A549 (cell line): ENCODE results near the gene PSMA3. TPM values are rescaled to one million over a fixed set of nuclear protein-coding genes. Genes with fewer than 3 reads are reported as not detected.

Source experiments
- ATAC-seq, 2 experiments: fragments of 200-7000 bp in 1 of 2; fragments of >200 bp in 1 of 2; cut with Nextera tagmentation in 1 of 2; cut with Tn5 transposase in 1 of 2; 3 replicates each; pipeline versions ENCODE4 v1.8.0 to v1.9.1; 2018 to 2020; ENCODE audit warnings: mild to moderate bottlenecking in 1 of 2, moderate library complexity in 1 of 2
- CTCF ChIA-PET: fragments of 300-600 bp; sonication (Branson Sonifier 250); formaldehyde crosslinking; extraction: SDS; loops from one replicate; lab custom pipeline; 2021; ENCODE audit warnings: antibody characterized with exemption, inconsistent platforms; lab: Yijun Ruan, JAX
- POLR2A ChIA-PET: fragments of 350-600 bp; formaldehyde crosslinking; extraction: SDS; loops from one replicate; lab custom pipeline; 2021; ENCODE audit warnings: antibody characterized with exemption, inconsistent platforms; lab: Yijun Ruan, JAX
- DNase-seq, 2 experiments: peaks; one replicate each; pipeline versions ENCODE4 v3.0.0 to v3.0.0-alpha.2; 2011 to 2016; ENCODE audit warnings: low read depth in 1 of 2, low spot score in 1 of 2
- FAIRE-seq: peaks from 2 replicates; lab custom pipeline; 2011; peaks lifted over from hg19 to GRCh38; lab: Jason Lieb, UNC
- H3K27ac ChIP-seq, 2 experiments: fragments of >200 bp; sonication (Bioruptor Twin); formaldehyde crosslinking; 3 replicates each; pipeline ENCODE4 v1.5.1; 2016 to 2017
- H3K4me1 ChIP-seq: fragments of >200 bp; sonication (Bioruptor Twin); formaldehyde crosslinking; 3 replicates; pipeline ENCODE4 v1.6.1; 2016
- H3K4me2 ChIP-seq: fragments of >200 bp; sonication (Bioruptor Twin); formaldehyde crosslinking; 3 replicates; pipeline ENCODE4 v1.6.1; 2016
- H3K4me3 ChIP-seq: fragments of >200 bp; sonication (Bioruptor Twin); formaldehyde crosslinking; 3 replicates; pipeline ENCODE4 v1.5.1; 2016
- H3K9me3 ChIP-seq: fragments of >200 bp; sonication (Bioruptor Twin); formaldehyde crosslinking; 3 replicates; pipeline ENCODE4 v1.6.1; 2016
- ATOH8 ChIP-seq: fragments of 250-450 bp; sonication (Bioruptor Pico); IDR thresholded peaks from 2 replicates; pipeline ENCODE4 v1.5.0; 2020; ENCODE audit warnings: low read depth, mild to moderate bottlenecking, moderate library complexity
- CBX2 ChIP-seq: fragments of 200-600 bp; sonication (generic); IDR thresholded peaks from 2 replicates; pipeline ENCODE4 v1.6.1; 2016; ENCODE audit warnings: low read depth, mild to moderate bottlenecking, borderline replicate concordance
- CEBPB ChIP-seq, 2 experiments: fragments of >200 bp in 1 of 2; sonication (Bioruptor Twin) in 1 of 2; formaldehyde crosslinking in 1 of 2; IDR thresholded peaks; 2 replicates each; pipeline ENCODE4 v1.6.1; 2012 to 2016
- CHD2 ChIP-seq: fragments of 150-350 bp; IDR thresholded peaks from 2 replicates; pipeline ENCODE4 v1.6.1; 2014; ENCODE audit warnings: low read length; ENCODE audit not compliant: partially characterized antibody
- EHMT2 ChIP-seq: fragments of 200-600 bp; sonication (generic); IDR thresholded peaks from 2 replicates; pipeline ENCODE4 v1.6.1; 2016; ENCODE audit warnings: antibody characterized with exemption, low read depth, mild to moderate bottlenecking, moderate library complexity
- ESRRA ChIP-seq: fragments of 150-350 bp; IDR thresholded peaks from 2 replicates; pipeline ENCODE4 v1.6.1; 2014; ENCODE audit warnings: mild to moderate bottlenecking, low read length, borderline replicate concordance
- FOSL2 ChIP-seq, 2 experiments: fragments of 450-650 bp in 1 of 2; fragments of >200 bp in 1 of 2; sonication (Bioruptor Twin) in 1 of 2; formaldehyde crosslinking; IDR thresholded peaks; 2 replicates each; pipeline versions ENCODE4 v1.5.0 to v1.6.1; 2016 to 2020; ENCODE audit warnings: mild to moderate bottlenecking in 1 of 2, moderate library complexity in 1 of 2
- HOXA7 ChIP-seq: fragments of 250-450 bp; sonication (Bioruptor Pico); IDR thresholded peaks from 2 replicates; pipeline ENCODE4 v1.5.0; 2020; ENCODE audit warnings: mild to moderate bottlenecking, moderate library complexity
- MAFK ChIP-seq: fragments of 450-650 bp; IDR thresholded peaks from 2 replicates; pipeline ENCODE4 v1.6.1; 2014; ENCODE audit not compliant: partially characterized antibody
- RAD21 ChIP-seq, 2 experiments: fragments of >200 bp in 1 of 2; sonication (Bioruptor Twin) in 1 of 2; formaldehyde crosslinking in 1 of 2; IDR thresholded peaks in 1 of 2; conservative IDR thresholded peaks in 1 of 2; 2 replicates in 1 of 2; 3 replicates in 1 of 2; pipeline ENCODE4 v1.6.1; 2012 to 2018; ENCODE audit warnings: inconsistent platforms in 1 of 2
- SMC3 ChIP-seq: fragments of >200 bp; sonication (Bioruptor Twin); formaldehyde crosslinking; IDR thresholded peaks from 3 replicates; pipeline ENCODE4 v1.6.1; 2018; ENCODE audit warnings: inconsistent platforms
- TFCP2L1 ChIP-seq: fragments of 250-450 bp; sonication (Bioruptor Pico); IDR thresholded peaks from 2 replicates; pipeline ENCODE4 v1.5.0; 2021; ENCODE audit warnings: mild to moderate bottlenecking
- TP53 ChIP-seq: fragments of 250-450 bp; sonication (Bioruptor Pico); IDR thresholded peaks from 2 replicates; pipeline ENCODE4 v1.5.0; 2021; ENCODE audit warnings: mild to moderate bottlenecking, moderate library complexity
- ZFP36 ChIP-seq: fragments of 450-650 bp; IDR thresholded peaks from 2 replicates; pipeline ENCODE4 v1.6.1; 2014; ENCODE audit warnings: borderline replicate concordance; ENCODE audit not compliant: partially characterized antibody
- ZNF302 ChIP-seq: fragments of 250-450 bp; sonication (Bioruptor Pico); IDR thresholded peaks from 2 replicates; pipeline ENCODE4 v1.9.0; 2021; ENCODE audit warnings: inconsistent platforms, mild to moderate bottlenecking, moderate library complexity
- WGBS: methylation state at CpG from one replicate; pipeline ENCODE4 v1.1.6; 2017; ENCODE audit errors: missing lambda C conversion rate; 5-methylcytosine and 5-hydroxymethylcytosine counted together
- polyA plus RNA-seq, 4 experiments: library from polyadenylated mRNA; depleted of rRNA in 3 of 4; stranded (reverse); fragments of >200 nt; fragmentation: RNase III in 1 of 4; extraction: RNeasy Plus Mini Kit Qiagen cat#74134 plus additional on column Dnase treatment in 1 of 4; gene quantifications; 2 replicates in 3 of 4; 3 replicates in 1 of 4; pipeline ENCODE4 v1.2.3, GENCODE V29; 2011 to 2017

Gene PSMA3
- polyA plus RNA-seq, 2 of the 4 experiments (the other 2 are of a cell fraction): 260 to 410 TPM

GRCh38 chr14:58287607-58288042, 43.0 kb downstream of the PSMA3 start:
- WGBS: 71% methylated on average over 3 of the region's 3 CpGs
- H3K27ac ChIP-seq: no peak overlapping the region
- H3K4me2 ChIP-seq: no peak overlapping the region
- H3K4me1 ChIP-seq: peaks cover 20% of the 10 kb centered on the region
- no peaks in the 10 kb centered on the region for H3K9me3 ChIP-seq
- ATAC-seq (no peak), DNase-seq (no peak), FAIRE-seq (no peak)
- H3K4me3 ChIP-seq: no peak overlapping the region
- ChIA-PET POLR2A (interaction anchor here (0.6 to 2.7 kb wide), 2 partner anchors 10 to 12 kb away, joined by 3 to 18 read pairs; partner anchors contain the start of gene ARID4A), CTCF (interaction anchor here (0.6 kb wide), 1 partner anchor 56 kb away, joined by 3 read pairs; no protein-coding TSS in a partner anchor)
- no peak for TF ChIP-seq ESRRA
- TF ChIP-seq HOXA7 (CRISPR knock-in tag): no peak
- no peak for TF ChIP-seq SMC3

- no peak for TF ChIP-seq RAD21 (conservative IDR thresholded peaks at IDR 0.05 in 1 of 2, IDR thresholded peaks at IDR 0.05 in 1 of 2)
- peak; percentile 12 for TF ChIP-seq MAFK
- FAIRE-seq: no peak
- DNase-seq: no peak
- ATAC-seq: no peak
- 72% methylated on average over 3 of the region's 3 CpGs for WGBS
- H3K4me3 ChIP-seq: no peak overlapping the region
- H3K4me1 ChIP-seq: peaks cover 14% of the 10 kb centered on the region
- no peak overlapping the region for H3K27ac ChIP-seq
- ChIA-PET POLR2A (interaction anchor here (0.6 to 2.7 kb wide), 2 partner anchors 10 to 13 kb away, joined by 3 to 18 read pairs; partner anchors contain the start of gene ARID4A), CTCF (interaction anchor here (0.6 kb wide), 1 partner anchor 56 kb away, joined by 3 read pairs; no protein-coding TSS in a partner anchor)
- H3K4me2 ChIP-seq: no peak overlapping the region
- no peaks in the 10 kb centered on the region for H3K9me3 ChIP-seq
Observed at GRCh38 chr14:58288106-58288792, 43.6 kb downstream of the PSMA3 start.

GRCh38 chr14:58291646-58292045, 47.0 kb downstream of the PSMA3 start:
- DNase-seq: no peak
- no peak overlapping the region for H3K4me2 ChIP-seq
- TF ChIP-seq ZFP36 (no peak), ESRRA (no peak), FOSL2 (IDR thresholded peaks at IDR 0.05) (no peak), FOSL2 (CRISPR knock-in tag; IDR thresholded peaks at IDR 0.05) (no peak), CBX2 (no peak), EHMT2 (no peak), ATOH8 (CRISPR knock-in tag) (no peak), TP53 (CRISPR knock-in tag) (no peak), CHD2 (no peak), HOXA7 (CRISPR knock-in tag) (no peak), ZNF302 (CRISPR knock-in tag) (no peak), SMC3 (no peak), TFCP2L1 (CRISPR knock-in tag) (no peak)
- TF ChIP-seq, all 56 proteins: peak for 0
- ChIA-PET CTCF (no interaction called here), POLR2A (no interaction called here)
- no peak for ATAC-seq
- WGBS: 89% methylated on average over 5 of the region's 5 CpGs
- FAIRE-seq: no peak
- peaks cover 10% of the 10 kb centered on the region; the same call in 2 of the 3 replicates for H3K4me1 ChIP-seq
- H3K9me3 ChIP-seq: no peaks in the 10 kb centered on the region
- H3K27ac ChIP-seq: no peak overlapping the region
- H3K4me3 ChIP-seq: no peak overlapping the region

GRCh38 chr14:58292187-58292586, 47.5 kb downstream of the PSMA3 start:
- no peak overlapping the region for H3K4me2 ChIP-seq
- no peaks in the 10 kb centered on the region for H3K9me3 ChIP-seq
- H3K27ac ChIP-seq: no peak overlapping the region
- TF ChIP-seq CEBPB (IDR thresholded peaks at IDR 0.05): no peak
- H3K4me3 ChIP-seq: no peak overlapping the region
- no peak for DNase-seq
- no peak for FAIRE-seq
- 94% methylated on average over 3 of the region's 3 CpGs for WGBS
- POLR2A ChIA-PET: no interaction called here
- peaks cover 10% of the 10 kb centered on the region; the same call in 2 of the 3 replicates for H3K4me1 ChIP-seq
- CTCF ChIA-PET: no interaction called here
- no peak for ATAC-seq
